ENCODE results near the gene ABLIM2. TPM values are rescaled to one million over a fixed set of nuclear protein-coding genes. Genes with fewer than 3 reads are reported as not detected.

The ABLIM2 gene
- total and polyA plus RNA-seq, 2 of the 8 experiments (the other 6 are each of a cell fraction or from before 2014, with no cell fraction given): 2.8 to 3.0 TPM

- Histone ChIP-seq H4K5ac (ENCODE audit: insufficient read length, low read depth, low read length) (no peak overlapping the region), H3K18ac (ENCODE audit: extremely low read depth, low read length) (no peak overlapping the region), H3K56ac (replicated peaks; ENCODE audit: insufficient read length, low read depth, low read length) (no peak overlapping the region), H3K4me3 (ENCODE audit: extremely low read depth in 1 of 4, insufficient read depth in 2 of 4, low read depth in 3 of 4, low read length in 4 of 4) (no peak overlapping the region), H3K4me1 (replicated peaks in 1 of 4; ENCODE audit: control insufficient read depth in 3 of 4, insufficient read depth in 4 of 4, low read length in 3 of 4) (peaks cover 0 to 3% (median 1%) of the 10 kb centered on the region in 4 experiments; a peak in 3 of 7 replicates), H3K14ac (ENCODE audit: insufficient read length) (no peak overlapping the region), H2BK20ac (ENCODE audit: low read length) (no peak overlapping the region), H3K27me3 (replicated peaks in 1 of 4; ENCODE audit: control insufficient read depth in 3 of 4, extremely low read depth in 1 of 4, insufficient read depth in 3 of 4, low read length in 3 of 4) (no peaks in the 10 kb centered on the region), H2BK12ac (ENCODE audit: low read depth, low read length) (no peak overlapping the region), H3K27ac (ENCODE audit: low read depth, low read length) (no peak overlapping the region), H4K91ac (replicated peaks; ENCODE audit: insufficient read length, low read length) (no peak overlapping the region), H2AK5ac (ENCODE audit: low read depth, low read length) (no peak overlapping the region), H3K4me2 (ENCODE audit: insufficient read depth in 1 of 2, low read depth in 2 of 2, low read length in 2 of 2) (no peak overlapping the region; a peak in 1 of 4 replicates), H2BK120ac (replicated peaks; ENCODE audit: low read depth, low read length) (no peak overlapping the region), H3K79me1 (ENCODE audit: low read depth, low read length) (peaks cover 2% of the 10 kb centered on the region; the same call in 1 of the 2 replicates), H3K23ac (ENCODE audit: insufficient read length) (no peak overlapping the region), H2BK5ac (ENCODE audit: low read depth, low read length) (no peak overlapping the region), H3K9ac (replicated peaks in 1 of 4; ENCODE audit: extremely low read depth in 1 of 4, low read depth in 3 of 4, low read length in 3 of 4) (no peak overlapping the region), H2BK15ac (ENCODE audit: low read length) (0 out of 2 replicates have a peak overlapping the region, but pooled peaks have one; percentile 72), H3K23me2 (ENCODE audit: low read depth, low read length) (peaks cover 7% of the 10 kb centered on the region; the same call in 1 of the 2 replicates), H4K8ac (ENCODE audit: extremely low read depth, insufficient read depth, low read length) (no peak overlapping the region), H3K9me3 (ENCODE audit: insufficient read depth in 2 of 2, low read depth in 1 of 2, low read length in 1 of 2) (no peaks in the 10 kb centered on the region), H3K36me3 (ENCODE audit: control insufficient read depth in 2 of 4, insufficient read depth in 4 of 4, low read length in 3 of 4) (no peaks in the 10 kb centered on the region), H2AFZ (ENCODE audit: low read length) (no peak overlapping the region), H3K4ac (replicated peaks; ENCODE audit: insufficient read length, low read depth, low read length) (no peak overlapping the region), H3K79me2 (ENCODE audit: control insufficient read depth in 1 of 2, insufficient read depth in 2 of 2, low read length in 2 of 2) (no peaks in the 10 kb centered on the region), H4K20me1 (replicated peaks in 1 of 2; ENCODE audit: control insufficient read depth in 1 of 2, insufficient read depth in 2 of 2, low read length in 2 of 2) (no peaks in the 10 kb centered on the region)
- FAIRE-seq (no peak), DNase-seq (ENCODE audit: low read depth in 1 of 2, low spot score in 2 of 2) (no peak)
- ChIA-PET CTCF (ENCODE audit: partially characterized antibody) (interaction anchor here (1.6 to 1.8 kb wide), 3 partner anchors 13 to 42 kb away, joined by 3 to 8 read pairs (median 8); no protein-coding TSS in a partner anchor), POLR2A (ENCODE audit: partially characterized antibody) (interaction anchor here (2.5 kb wide), 1 partner anchor 9 kb away, joined by 8 read pairs; no protein-coding TSS in a partner anchor)
- TF ChIP-seq SIN3A (conservative IDR thresholded peaks at IDR 0.05 in 1 of 2, IDR thresholded peaks at IDR 0.05 in 1 of 2; ENCODE audit: low read depth in 1 of 2, low read length in 2 of 2): no peak
- TF ChIP-seq TAF7 (optimal IDR thresholded peaks at IDR 0.05; ENCODE audit: borderline replicate concordance, low read depth, low read length): no peak
- TF ChIP-seq SIRT6 (IDR thresholded peaks at IDR 0.05; ENCODE audit: low read length): no peak
- WGBS, 2 experiments (ENCODE audit: extremely low coverage in 1 of 2, insufficient coverage in 1 of 2, insufficient read length in 1 of 2, insufficient replicate concordance in 2 of 2, low coverage in 1 of 2, low lambda C conversion rate in 2 of 2, missing lambda C conversion rate in 1 of 2): 88% methylated on average over 12 of the region's 12 CpGs; no CpG with 5 or more reads in 1 of the 2 experiments
Observed at GRCh38 chr4:8029689-8030088, 128.9 kb downstream of the ABLIM2 start.

Measured in H1 (cell line).